Choroid plexus epithelial cell (primary cell): Measurements from ENCODE around the gene OPCML.

Experiments used
- DNase-seq: peaks from one replicate; pipeline ENCODE4 v3.0.0-alpha.2; 2010; ENCODE audit warnings: low read depth
- H3K4me3 ChIP-seq: 2 replicates; pipeline ENCODE4 v1.5.1; 2011; ENCODE audit warnings: low read depth, mild to moderate bottlenecking, control low read depth, low read length, moderate library complexity
- TF ChIP-seq, protein P1 (sequence below): conservative IDR thresholded peaks from 2 replicates; pipeline ENCODE4 v1.5.1; 2011; ENCODE audit warnings: low read depth, mild to moderate bottlenecking, control low read depth, inconsistent platforms, low read length, moderate library complexity

Gene OPCML

DNA sequence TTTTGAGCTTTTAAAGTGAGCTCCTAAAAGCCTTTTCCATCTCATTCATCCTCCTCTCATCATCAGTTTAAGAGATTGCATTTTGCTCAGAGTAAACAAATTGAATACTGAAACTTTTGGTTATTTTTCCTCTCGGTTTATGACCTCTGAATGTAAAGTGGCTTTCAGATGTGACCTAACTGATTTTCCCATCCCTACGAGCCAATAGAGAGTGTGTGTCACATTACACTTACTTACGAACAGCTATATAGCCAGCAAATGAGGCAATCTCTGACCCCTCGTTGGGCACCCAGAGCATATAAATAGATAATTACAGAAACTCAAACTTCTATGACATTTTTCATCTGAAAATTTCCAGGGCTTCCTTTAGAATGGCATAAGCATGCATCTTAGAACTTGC lies 317.7 kb downstream of the OPCML start:
- H3K4me3 ChIP-seq: no peak overlapping the region
- TF ChIP-seq, protein P1, sequence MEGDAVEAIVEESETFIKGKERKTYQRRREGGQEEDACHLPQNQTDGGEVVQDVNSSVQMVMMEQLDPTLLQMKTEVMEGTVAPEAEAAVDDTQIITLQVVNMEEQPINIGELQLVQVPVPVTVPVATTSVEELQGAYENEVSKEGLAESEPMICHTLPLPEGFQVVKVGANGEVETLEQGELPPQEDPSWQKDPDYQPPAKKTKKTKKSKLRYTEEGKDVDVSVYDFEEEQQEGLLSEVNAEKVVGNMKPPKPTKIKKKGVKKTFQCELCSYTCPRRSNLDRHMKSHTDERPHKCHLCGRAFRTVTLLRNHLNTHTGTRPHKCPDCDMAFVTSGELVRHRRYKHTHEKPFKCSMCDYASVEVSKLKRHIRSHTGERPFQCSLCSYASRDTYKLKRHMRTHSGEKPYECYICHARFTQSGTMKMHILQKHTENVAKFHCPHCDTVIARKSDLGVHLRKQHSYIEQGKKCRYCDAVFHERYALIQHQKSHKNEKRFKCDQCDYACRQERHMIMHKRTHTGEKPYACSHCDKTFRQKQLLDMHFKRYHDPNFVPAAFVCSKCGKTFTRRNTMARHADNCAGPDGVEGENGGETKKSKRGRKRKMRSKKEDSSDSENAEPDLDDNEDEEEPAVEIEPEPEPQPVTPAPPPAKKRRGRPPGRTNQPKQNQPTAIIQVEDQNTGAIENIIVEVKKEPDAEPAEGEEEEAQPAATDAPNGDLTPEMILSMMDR: no peak
- DNase-seq: no peak

DNA sequence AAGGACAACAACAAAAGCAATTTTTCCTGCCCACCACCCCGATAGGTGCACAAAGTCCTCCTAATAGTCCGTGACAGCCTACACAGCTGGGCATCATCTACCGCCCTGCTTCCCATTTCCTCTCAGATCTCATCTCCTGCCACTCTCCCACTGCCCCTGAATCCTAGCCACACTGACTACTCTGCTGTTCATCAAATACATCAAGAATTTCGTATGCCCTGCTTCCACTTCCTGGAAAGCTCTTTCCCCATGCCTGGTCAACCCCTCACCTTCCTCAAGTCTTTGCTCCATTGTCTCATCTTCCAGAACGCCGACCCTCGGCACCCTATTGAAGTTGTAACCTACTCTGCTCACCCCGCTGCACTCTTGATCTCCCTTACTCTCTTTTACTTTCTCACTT lies 320.1 kb downstream of the OPCML start:
- H3K4me3 ChIP-seq: no peak overlapping the region
- DNase-seq: no peak
- TF ChIP-seq, protein P1: no peak

DNA sequence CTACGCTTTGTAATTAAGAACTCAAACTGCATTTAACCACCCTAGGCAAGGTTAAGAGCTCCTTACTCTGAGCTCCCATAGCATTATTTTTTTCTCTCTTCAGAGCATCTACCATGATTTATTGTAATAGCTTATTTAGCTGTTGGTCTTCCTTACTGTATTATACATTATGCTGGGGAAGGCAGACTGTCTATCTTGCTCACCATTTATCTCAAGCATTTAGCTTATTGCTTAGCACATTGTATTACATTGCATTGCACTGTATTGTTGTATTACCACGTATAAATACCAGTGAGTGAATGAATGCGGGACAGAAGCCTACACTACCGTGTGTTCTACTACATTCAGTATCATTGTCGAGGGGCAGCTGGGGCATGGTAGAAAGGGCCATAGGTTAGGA lies 324.3 kb downstream of the OPCML start:
- TF ChIP-seq, protein P1: no peak
- no peak for DNase-seq
- H3K4me3 ChIP-seq: no peak overlapping the region

GRCh38 chr11:133206313-133207005 lies 325.8 kb downstream of the OPCML start:
- no peak for DNase-seq
- TF ChIP-seq, protein P1: no peak
- H3K4me3 ChIP-seq: no peak overlapping the region

- no peak overlapping the region for H3K4me3 ChIP-seq
- no peak for DNase-seq
- TF ChIP-seq, protein P1: no peak
Observed at GRCh38 chr11:133204158-133204557, 328.1 kb downstream of the OPCML start.

GRCh38 chr11:133202816-133203215 lies 329.5 kb downstream of the OPCML start:
- H3K4me3 ChIP-seq: no peak overlapping the region
- no peak for DNase-seq
- TF ChIP-seq, protein P1: no peak

DNA sequence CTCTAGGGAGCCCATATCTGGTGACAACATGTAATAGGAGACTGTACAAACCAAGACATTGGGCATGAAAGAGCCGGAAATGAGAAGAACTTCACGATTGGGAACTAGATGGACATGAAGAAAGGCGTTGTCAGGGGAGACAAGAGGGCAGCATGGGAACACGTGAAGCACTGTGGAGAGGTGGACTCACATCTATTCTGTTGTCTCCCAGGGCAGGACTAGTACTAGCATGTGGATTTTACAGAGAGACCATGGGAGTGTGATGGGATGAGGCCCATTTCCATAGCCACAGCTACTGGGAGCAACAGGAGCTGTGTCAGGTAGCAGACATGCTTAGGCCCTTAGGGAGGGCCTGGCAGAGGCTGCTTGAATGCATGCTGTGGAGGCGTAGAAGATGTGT lies 333.9 kb downstream of the OPCML start:
- TF ChIP-seq, protein P1: no peak
- DNase-seq: no peak
- no peak overlapping the region for H3K4me3 ChIP-seq
